HCEC 1CT (cell line): ENCODE measurements around the gene DBNDD1.
A peak's percentile ranks its signal among the peaks of the same experiment; 100 is the strongest.

Experiments used
- DNase-seq: peaks from one replicate; pipeline ENCODE4 v3.0.0-alpha.2; 2017

The DBNDD1 gene

GRCh38 chr16:90034504-90034903, 15.2 kb upstream of the DBNDD1 start:
- no peak for DNase-seq

- DNase-seq, result no peak
These were observed 14.1 kb upstream of the DBNDD1 start for GRCh38 chr16:90033387-90033786.

GRCh38 chr16:90032674-90033331, 13.5 kb upstream of the DBNDD1 start:
- peak; percentile 31 for DNase-seq

GRCh38 chr16:90031931-90032673, 12.8 kb upstream of the DBNDD1 start:
- DNase-seq, result peak; percentile 16

GRCh38 chr16:90031186-90031930, 12.1 kb upstream of the DBNDD1 start:
- no peak for DNase-seq

DNA sequence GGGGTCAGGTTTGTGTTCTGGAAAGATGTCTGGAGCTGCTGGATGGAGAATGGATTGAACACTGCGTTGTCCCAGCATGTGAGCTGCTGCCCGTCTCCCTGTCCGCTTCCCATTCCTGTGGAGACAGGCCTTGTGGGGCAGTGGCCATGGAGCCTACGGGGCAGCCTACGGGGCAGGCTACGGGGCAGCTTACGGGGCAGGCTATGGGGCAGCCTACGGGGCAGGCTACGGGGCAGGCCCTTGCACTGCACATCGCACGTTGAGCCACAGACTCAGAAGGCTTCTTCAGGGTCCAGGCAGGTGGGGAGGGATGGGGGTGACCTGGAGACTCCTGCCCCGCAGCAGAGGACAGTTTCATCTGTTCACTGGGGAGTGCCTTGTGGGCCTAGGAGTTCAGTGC, 9.7 kb upstream of the DBNDD1 start:
- DNase-seq, result no peak

DNA sequence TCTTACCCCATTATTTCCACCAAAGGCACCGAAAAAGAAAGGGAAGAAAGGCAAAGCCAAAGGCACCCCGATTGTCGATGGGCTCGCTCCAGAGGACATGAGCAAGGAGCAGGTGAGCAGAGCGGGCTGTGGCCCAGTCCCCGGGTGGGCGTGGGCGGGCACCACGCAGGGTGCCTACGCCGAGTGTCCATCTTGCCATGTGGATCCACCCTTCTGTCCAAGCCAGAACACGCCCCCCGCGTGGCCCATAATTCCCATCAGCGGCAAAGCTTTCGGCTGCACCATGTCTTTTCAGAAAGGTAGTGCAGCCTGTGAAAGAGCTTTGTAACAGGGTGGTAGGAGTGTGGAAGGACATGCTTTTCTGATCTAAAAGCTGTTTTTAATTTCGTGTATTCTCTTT, 8.4 kb upstream of the DBNDD1 start:
- DNase-seq, result no peak

- DNase-seq, result no peak
These were observed 6.9 kb upstream of the DBNDD1 start for GRCh38 chr16:90026135-90026534.

- DNase-seq, result no peak
These were observed 3.8 kb upstream of the DBNDD1 start for GRCh38 chr16:90023078-90023447.

DNA sequence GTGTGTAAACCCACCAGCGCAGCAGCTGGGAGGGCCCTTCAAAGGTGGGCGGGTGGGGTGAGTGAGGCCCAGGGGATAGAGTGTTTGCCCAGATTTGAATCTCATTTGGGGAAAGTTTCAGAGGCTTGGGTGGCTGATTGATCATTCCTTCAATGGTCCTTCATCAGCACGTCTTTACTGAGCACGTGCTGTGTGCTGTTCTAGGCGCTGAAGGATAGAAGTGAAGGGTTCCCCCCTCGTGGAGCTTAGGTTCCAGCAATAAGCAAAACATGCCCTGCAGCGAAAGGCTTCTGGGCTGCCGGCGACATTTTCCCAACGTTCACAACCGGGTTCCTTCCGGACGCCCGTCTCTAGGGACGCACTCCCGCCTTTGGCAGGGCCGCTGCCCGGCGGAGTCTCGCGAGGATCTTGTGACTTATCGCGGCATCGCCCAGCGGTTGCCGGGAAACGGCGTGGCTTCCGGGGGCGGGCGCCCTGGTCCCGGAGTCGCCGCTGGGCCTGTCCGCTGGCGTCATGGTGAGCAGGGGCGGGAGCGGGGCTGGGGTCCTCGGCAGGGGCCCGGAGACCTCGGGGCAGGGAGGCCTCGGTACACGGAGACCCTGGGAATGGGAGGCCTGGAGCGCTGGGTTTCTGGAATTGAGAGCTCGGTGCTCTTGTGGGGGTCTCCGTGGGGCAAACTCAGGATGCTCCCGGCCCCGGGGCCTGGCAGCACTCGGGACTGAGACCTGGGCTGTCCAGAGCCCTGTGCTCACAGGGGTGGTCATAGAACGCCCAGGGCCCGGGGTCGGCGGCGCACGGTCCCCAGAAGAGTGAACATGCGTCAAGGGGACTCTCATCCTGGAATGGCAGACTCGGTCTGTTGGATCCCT, 3.2 kb upstream of the DBNDD1 start:
- peak; percentile 87 for DNase-seq

DNA sequence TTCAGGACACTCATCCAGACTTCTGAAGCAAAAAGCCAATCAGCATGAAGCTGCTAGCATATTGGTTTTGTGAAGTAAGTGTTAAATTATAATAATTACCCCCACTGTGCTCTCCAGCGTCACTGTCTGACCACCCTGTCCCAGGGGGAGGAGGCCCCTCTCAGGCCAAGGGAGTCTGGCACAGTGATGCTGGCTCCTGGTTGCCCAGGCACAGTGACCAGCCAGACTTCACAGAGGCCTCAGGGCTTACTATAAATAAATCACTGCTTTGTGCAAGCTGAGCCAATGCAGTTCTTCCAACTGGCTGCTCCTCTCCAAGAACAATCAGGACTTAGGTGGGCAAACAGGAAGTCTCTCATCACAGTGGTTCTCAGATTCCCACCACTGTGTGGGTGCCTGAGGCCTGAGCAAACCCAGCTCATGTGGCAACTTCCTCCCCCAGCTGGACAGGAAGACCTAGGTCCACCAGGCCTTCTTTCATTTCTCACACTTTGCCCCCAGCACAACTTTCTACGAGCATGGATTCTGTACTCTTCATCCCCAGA, 1.7 kb upstream of the DBNDD1 start:
- no peak for DNase-seq

GRCh38 chr16:90020260-90020837, 1.1 kb upstream of the DBNDD1 start:
- no peak for DNase-seq

GRCh38 chr16:90019543-90020259, 445 bp upstream of the DBNDD1 start:
- peak; percentile 69 for DNase-seq

DNA sequence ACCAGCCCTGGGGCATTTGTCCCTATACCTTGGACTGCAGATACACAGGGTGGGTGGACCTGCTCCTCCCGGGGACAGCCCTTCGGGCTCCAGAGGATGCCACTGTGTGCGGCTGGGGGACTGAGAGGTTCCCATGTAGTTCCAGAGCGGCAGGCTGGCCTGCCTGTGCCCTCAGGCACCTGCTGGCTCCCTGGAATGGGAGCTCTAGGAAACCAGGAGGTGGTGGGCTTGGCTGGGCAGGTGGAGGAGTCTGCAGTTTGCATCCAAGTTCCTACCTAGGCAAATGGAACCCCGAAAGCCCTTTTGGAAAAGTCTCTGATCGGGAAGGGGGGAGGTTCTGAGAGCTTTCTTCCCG, 982 bp downstream of the DBNDD1 start:
- DNase-seq, result no peak

GRCh38 chr16:90016339-90016950, 2.8 kb downstream of the DBNDD1 start:
- DNase-seq, result no peak

- DNase-seq, result no peak
These were observed 3.5 kb downstream of the DBNDD1 start for GRCh38 chr16:90015586-90016338.

GRCh38 chr16:90012991-90013745, 6.1 kb downstream of the DBNDD1 start:
- DNase-seq, result no peak

- DNase-seq, result no peak
These were observed 7.3 kb downstream of the DBNDD1 start for GRCh38 chr16:90011908-90012501.

- DNase-seq, result no peak
These were observed 7.8 kb downstream of the DBNDD1 start for GRCh38 chr16:90011508-90011819.
